Measurements from ENCODE around the gene SS18L1.

The SS18L1 gene

DNA sequence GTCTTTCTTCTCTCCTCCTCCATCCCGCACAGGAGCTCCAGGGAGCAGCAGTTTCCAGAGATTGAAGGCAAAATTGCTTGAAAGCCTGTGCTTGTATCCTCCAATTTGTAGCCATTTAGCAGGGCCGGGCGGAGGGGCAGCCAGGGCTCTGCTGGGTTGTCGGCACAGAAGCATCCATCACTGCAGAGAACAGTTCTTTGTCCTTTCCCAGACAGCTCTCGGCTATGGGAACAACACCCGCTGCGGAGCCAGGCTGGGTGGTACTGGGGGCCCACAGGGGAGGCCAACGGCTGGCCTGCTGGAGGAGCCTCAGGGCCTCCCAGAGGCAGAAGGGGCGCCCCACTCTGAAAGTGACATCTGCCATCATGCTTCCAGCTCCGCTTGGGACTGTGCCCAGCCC is 68.7 kb downstream of the SS18L1 start:
- DNase-seq (ENCODE audit: low read depth) = no peak

DNA sequence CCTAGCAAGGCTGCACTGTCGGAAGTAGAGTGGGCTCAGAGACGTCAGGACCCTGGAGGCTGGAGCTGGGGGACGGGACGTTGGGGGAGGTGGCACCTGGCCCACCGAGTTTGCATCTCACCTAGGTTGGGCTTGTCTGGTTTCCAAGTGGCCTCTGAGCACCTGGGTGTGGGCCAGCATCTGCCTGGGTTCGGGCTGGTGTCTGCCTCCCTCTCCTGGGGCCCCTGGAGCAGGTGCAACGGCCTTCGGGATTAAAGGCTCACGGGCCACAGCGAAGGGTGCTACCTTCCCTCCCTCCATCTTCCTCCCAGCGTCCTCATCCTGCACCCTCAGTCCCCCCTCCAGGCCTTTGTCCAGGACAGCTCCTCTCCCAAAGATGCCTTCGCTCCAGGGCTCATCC is 70.5 kb downstream of the SS18L1 start:
- no peak for DNase-seq (ENCODE audit: low read depth)

DNA sequence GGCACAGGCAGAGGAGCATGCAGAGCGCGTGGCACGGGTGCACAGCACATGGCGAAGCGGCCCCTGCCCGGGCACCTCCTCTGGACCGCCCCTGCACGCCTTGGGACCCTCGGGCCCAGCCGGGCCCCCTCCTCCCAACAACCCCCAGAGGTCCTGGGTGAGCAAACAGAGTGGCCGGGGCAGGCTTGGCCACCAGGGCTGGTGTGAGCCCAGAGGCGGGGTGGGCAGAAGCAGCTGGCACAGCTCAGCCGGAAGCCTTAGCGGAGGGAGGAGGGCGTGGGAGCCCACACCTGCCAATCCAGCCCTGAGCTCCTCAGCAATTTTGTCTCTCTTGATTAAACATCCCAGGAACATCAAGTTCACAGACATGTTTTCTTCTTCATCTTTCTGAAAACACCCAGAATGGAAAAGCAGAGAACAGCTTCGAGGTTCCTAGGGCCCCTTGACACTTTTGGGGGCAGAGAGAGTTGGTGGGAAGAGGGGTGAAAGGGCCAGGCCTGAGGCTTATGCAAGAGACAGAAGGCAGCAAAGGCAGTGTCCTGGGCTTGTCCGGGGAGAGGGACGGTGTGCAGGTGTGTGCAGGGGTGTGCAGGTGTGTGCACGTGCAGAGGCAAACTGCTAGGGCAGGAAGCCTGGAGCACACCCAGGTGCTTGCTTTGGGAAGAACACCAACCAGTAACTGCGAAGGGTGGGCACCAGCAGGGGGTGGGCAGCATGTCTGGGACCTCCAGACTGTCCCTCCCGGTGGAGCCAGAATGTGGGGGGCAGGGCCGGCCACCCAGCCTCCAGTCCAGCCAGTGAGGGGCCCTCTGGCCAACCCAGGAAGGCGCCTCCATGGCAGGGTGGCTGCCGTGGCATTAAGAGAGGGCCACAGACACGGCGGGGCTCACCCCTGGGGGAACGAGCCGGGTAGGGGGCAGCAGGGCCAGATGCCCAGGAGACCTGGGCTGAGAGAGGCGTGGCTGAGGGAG is 71.7 kb downstream of the SS18L1 start:
- no peak for DNase-seq (ENCODE audit: low read depth)

DNA sequence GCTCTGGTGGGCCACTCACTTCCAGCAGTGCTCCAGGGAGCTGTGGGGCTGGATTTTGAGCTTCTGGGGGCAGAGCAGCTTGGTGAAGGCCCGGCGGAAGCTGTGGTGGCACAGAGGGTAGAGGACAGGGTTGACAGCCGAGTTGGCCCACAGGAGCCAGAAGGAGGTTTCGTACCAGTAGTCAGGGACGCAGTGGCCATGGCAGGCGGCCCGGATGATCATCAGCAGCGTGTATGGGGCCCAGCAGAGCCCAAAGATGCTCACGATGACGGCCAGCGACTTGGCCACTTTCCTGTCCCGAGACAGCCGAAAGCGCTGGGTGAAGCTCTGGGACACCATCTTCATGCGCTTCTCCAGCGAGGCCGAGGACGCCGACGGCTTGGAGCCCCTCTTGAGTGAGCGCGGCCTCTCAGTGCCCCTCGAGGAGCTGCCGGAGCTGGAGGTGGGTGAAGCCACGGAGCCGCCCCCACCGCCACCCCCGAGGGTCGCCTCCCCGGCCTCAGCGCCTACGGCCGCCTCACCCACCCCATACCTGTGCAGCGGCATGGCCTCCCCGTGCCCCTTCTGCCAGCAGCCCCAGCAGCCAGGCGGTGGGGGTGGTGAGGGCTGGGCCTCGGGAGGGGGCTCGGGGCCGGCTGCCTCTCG is 72.5 kb downstream of the SS18L1 start:
- DNase-seq (ENCODE audit: low read depth) = no peak

DNA sequence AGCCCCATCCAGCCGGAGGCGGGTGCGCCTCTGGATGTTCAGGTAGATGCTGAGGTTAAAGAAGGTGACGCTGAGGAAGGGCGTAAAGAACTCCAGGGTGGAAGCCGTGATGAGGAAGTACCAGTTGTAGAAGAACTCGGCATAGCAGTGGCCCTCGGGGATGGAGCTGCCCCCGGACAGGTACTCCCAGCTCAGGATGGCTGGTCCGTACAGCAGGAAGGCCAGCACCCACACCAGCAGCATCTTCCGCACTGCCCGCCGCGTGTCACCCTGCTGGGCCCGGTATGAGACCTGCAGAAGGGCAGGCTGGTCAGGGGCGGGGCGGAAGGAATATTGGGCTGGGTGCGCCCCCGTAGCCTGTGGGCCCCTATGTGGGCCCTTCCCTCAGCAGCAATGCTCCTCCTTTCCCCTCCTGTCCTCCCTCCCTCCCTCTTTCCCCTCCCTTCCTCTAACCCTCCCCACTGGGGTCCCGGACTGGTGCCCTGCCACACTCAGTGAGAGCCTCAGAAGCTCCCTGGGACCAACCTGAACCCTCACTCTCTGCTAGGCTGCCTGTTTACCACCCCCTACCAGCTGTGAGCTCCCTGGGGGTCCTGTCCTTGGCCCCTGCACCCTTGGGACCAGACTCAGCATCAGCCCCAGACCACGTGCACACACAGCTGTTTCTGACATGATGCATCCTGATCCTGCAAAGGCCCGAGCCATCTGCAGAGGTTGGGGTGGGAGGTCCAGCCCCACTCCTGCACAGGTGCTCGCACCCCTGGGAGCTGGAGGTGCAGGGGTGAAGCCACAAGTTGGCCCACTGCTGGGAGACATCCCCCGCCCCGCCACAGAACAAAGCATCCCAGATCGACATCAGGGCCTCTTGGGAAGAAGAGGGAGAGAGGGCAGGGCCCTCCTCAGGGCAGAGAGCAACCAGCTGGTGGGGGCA is 73.3 kb downstream of the SS18L1 start:
- no peak for DNase-seq (ENCODE audit: low read depth)

DNA sequence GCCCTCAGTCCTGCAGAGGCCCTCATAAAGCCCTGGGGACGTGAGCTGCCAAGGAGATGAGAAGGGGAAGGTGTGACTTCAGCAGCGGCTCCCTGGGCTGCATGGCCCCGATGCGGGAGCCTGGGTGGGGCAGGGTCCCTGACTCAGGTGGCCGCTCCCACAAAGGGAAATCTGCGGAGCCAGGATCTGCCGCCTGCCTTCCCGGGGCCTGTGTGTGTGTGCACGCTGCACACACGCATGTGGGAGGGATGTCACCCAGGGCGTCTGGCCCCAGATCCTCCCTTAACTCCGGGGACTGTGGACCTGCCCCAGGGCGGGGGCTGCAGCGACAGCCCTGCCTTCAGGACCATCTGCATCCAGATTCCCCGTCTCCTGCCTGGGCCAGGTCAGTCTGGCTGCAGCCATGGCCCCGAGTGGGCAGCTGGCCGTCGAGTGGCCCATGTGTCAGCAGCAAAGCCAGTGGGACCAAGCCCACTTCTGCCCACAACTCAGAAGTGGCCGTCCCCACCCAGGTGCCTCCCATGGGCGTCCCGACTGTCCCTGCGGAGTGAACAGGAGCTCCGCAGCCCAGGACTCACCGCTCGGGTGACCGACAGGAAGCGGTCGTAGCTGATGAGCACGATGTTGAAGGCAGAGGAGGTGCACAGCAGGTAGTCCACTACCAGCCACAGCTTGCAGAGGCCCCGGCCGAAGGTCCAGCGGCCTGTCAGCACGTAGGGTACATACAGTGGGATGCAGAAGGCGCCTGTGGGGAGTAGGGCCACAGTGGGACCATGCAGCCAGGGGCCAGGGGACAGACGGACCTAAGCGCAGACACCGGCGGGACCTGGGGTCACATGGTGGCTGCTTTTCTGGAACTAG is 74.6 kb downstream of the SS18L1 start:
- DNase-seq (ENCODE audit: low read depth) = no peak

DNA sequence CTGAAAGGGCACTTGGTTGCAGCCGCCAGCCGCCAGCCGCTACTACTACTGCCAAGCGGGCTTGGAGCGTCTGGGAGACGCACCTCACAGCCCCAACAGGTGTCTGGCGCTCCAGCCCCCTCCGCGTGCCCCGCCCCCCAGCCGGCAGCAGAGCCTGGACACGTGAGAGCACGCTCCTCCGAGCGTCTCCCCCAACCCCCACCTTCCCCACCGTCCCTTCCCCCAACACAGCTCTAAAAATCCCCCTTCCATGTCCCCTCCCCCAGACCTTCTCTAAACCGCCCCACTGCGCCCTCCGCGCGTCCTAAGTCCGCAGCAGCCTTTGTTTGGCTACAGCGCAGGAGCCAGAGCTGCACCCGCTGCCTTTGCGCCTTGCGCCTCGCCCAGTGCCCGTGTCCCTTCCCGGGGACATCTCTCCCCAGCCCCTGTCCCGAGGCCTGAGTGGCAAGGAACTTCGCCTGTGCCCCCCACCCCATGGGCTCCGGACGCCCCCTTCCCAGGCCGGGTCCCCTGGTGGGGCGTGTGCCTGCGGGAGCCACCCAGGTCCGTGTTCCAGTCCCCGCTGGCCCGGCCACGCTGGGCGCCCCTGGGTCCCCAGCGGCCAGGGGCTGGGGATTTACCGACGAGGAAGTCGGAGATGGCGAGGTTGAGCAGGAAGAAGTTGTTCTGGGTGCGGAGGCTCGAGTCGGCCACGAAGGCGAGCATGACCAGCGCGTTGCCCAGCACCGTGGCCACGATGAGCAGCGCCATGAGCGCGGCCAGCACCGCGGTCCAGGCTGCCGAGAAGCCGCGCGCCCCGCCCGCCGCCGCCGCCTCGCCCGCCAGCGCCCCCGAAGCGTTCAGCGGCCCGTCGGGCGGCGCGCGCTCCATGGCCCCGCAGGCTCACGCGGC is 75.8 kb downstream of the SS18L1 start:
- no peak for DNase-seq (ENCODE audit: low read depth)

DNA sequence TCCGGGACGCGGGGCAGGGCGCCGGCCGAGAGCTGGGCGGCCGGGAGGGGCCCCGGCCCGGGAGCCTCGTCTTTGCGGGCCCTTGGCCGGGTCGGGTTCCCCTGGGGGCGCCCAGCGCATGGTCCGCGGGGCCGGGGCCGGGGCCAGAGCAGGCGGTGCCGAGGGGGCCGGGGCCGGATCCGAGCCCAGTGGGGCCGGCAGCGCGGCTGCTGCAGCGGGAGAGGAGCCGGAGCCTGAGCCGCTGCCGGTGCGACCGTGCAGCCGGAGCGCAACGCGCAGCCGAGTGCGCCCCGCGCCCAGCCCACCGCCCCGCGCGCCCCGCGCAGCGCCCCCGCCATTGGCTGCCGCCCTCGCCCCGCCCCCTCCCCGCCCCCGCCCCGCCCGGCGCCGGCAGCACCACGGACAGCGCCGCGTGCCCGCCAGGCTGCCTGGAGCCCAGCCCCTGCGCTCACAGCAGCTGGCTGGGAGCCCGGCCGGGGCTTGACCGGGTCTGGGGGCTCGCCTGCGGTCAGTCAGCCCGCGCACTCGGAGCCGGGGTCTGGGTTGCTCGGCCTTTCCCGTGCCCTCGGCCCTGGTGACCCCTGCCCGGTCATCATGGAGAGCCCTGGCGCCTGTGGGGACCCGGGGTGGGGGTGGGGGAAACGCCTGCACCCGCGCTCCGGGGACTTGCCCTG is 76.6 kb downstream of the SS18L1 start, which contains the start of gene HRH3:
HRH3 (minus strand) TSS at position 287 of the 674 bp plus-strand sequence. CDS start 308 bp downstream, outside the sequence.
- DNase-seq (ENCODE audit: low read depth) = no peak

DNA sequence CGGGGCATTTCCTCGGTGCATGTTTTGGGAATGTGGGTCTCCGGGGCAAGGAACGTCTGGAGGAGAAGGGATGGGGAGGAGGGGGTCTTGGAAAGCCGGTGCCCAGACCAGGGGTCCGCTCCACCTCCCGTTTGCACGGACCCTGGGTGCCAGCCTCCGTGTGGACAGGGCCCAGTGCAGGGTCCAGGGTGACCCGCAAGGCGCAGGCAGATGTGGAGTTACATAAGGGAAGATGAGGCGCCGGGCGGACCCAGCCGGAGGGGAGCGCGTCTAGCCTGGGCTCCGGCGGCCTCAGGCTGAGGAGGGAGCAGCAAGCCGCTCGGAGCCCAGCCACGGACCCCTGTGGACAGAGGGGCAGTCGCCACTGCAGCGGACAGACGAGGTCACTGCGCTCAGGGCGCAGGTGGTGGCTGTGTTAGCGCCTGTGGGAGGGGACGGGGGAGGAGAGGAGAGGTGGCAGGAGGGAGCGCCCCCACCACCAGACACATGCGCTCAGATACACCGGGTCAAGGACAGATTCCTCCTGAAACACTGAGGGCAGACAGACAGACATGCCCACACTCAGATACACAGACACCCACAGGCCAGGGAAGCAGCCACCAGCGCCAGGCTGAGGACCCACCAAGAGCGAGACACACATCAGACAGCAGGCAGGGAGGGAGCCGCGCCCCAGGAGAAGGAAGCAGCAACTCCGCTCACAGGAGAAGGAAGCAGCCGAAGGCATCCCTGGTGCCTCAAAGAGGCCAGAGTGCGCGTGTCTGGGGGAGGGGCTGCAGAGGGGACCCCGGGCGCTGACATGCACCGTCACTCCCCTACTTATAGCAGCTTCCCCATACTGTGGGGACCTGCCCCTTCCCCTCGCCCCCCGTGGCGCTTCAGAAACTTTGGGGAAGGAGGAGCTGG is 77.3 kb downstream of the SS18L1 start:
- no peak for DNase-seq (ENCODE audit: low read depth)

DNA sequence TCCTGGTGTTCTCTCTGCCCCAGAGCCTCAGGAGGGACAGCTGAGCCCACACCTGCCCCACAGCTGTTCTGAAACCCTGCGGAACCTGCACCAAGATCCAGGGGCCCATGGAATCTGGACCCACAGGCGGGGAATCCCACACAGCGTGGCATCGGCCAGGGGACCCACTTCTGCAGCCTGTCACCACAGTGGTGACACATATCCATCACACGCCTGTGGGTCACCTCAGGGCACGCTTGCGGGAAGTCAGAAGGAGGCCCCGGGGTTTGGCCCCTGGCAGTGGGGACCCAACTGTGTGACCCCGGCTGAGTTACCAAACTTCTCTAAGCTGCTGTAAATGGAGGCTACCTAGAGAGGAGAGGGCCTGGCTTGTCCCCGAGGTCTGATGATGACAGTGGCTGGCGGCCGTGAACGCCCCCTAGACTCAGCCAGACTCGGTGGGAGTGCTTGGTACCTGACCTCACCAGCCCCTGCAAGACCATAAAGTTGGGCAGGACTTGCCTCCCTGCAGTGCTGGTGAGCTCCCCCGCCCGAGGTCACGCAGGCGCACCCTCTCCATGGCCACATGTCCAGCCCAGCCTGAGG is 78.8 kb downstream of the SS18L1 start:
- DNase-seq (ENCODE audit: low read depth) = no peak

DNA sequence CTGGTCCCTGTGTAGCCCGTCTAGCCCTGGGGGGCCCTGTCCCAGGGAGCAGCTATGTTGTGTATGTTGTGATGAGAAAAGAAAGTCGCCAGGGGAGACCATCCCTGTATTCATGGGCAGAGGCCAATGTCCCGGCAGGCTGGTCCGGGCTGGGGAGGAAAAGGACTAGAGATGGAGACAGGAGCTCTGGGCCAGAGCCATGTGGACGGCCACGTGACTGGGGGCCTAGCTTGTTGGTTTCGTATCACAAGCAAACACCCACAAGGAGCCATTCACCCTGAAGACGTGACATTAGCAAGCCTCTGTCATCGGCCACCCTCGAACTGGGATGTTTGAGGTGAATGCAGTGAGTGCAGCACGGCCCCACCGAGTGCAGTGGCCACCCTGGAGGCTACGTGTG is 79.4 kb downstream of the SS18L1 start:
- no peak for DNase-seq (ENCODE audit: low read depth)

DNA sequence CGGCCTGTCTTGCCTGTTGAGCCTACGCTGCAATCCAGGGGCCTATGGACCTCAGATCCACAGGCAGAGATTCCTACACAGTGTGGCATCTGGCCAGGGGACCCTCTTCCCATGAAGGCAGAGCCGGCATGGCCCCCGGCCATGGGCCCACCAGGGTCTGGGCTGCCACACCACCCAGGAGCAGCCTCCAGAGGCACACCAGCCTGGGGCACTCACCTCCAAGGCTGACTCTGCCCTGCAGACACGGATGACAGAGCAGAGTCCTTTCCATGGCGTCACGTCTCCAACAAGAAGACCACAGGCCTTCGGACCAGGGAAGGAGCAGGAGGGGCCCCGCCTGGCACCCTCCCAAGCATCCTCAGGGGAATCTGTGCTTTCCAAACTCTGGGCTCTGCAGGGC is 80.0 kb downstream of the SS18L1 start:
- DNase-seq (ENCODE audit: low read depth) = no peak

DNA sequence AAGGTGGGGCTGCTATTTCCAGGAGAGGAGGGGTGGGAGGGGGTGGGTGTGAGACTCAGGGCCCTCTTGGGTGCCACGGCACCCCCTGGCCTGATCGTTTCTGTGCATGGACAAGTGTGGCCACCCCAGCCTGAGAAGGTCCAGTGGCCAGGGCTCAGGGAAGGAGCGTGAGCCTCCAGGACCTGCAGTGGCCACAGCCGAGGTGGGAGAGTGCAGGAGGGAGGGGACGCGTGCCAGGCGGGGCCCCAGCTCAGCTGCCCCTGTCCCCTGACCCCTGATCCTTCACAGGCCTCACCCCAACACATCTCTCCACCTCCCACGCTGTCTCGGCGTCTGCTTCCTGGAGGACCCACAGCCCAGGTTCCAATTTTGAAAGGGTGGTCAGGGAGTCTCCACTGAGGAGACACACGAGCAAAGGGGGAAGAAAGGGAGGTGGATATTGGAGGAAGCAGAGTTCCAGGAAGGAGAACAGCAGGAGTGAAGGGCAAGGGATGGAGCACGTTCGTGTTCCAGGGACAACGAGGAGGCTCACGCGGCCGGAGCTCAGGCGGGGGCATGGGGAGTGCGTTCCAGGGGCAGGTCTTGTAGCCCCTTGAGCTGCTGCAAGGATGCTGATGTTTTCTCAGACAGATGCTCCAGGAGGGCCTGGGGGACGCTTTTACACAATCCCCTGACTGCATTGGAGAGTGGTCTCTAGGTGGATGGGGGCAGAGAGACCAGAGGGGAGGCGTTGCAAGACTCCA is 80.7 kb downstream of the SS18L1 start:
- DNase-seq (ENCODE audit: low read depth) = no peak

DNA sequence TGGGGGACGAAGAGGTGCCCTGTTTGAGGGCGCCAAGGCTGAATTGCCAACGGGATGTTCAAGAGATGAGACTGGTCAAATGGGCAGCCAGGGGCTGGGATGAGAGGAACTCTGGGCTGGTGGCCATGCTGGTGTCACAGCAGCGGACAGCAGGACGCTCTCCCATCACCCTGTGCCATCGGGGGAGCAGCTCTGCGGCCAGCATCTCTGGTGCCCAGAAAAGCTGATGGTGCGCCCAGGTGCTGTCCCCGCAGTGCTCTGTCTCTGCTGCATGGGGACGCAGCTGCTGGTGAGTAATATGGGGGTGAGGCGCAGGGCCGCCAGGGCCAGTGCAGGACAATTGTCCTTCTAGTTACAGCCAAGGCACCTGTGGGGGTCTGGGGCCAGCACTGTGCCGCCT is 81.5 kb downstream of the SS18L1 start:
- no peak for DNase-seq (ENCODE audit: low read depth)

DNA sequence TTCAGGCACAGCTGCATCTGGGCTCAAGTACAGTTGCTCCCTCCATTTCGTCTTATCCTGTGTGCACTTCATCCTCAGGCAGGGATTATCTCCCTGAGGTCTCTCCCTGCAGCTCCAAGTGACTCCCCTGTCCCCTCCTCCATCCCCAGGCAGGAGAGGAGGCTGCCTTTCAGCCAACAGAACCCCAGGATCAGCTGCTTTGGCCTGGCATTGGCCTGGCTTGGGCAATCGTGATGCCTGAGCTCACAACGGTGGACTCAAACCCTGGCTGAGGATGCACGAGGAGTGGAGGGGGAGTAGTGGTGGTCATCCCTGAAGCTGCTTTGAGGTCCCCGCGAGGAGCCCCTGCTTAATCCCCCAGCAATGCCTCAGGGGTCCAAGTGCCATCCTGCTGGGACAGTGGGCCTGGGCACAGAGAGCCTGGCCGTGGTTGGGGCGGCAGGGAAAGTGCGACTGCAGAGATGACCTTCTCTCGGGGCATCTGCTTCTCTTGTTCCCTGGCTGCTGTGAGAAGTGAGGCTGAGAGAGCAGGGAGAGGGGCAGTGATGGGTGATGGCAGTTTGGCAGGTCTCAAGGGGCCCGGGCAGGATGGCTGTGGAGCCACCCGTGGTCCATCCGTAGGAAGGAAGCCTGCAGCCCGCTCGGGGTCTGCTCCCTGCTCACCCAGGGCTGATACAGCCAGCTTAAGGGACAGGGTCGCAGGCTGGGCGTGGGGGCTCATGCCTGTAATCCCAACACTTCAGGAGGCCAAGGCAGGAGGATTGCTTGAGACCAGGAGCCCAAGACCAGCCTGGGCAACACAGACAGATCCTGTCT is 82.5 kb downstream of the SS18L1 start:
- no peak for DNase-seq (ENCODE audit: low read depth)
